K562 (cell line): ENCODE data around the gene SETD5. TPM values are rescaled to one million over a fixed set of nuclear protein-coding genes. Genes with fewer than 3 reads are reported as not detected.

ENCODE experiments used
- ARNT ChIP-seq, 2 experiments: fragments of 450-650 bp; IDR thresholded peaks; 2 replicates each; pipeline ENCODE4 v1.6.1; 2016; ENCODE audit warnings: mild to moderate bottlenecking in 1 of 2
- E2F8 ChIP-seq: fragments of 450-650 bp; IDR thresholded peaks from 2 replicates; pipeline ENCODE4 v1.7.1; 2018; ENCODE audit warnings: mild to moderate bottlenecking, low read depth; ENCODE audit not compliant: partially characterized antibody
- EWSR1 ChIP-seq: fragments of 450-650 bp; IDR thresholded peaks from 2 replicates; pipeline ENCODE4 v1.6.1; 2018; ENCODE audit warnings: borderline replicate concordance, mild to moderate bottlenecking, low read depth, moderate library complexity; ENCODE audit not compliant: partially characterized antibody
- FOXA3 ChIP-seq, 2 experiments: fragments of 450-650 bp in 1 of 2; sonication (generic) in 1 of 2; formaldehyde crosslinking; IDR thresholded peaks in 1 of 2; conservative IDR thresholded peaks in 1 of 2; 2 replicates each; pipeline versions ENCODE4 v1.4.0 to v1.8.0; 2020 to 2022; ENCODE audit warnings: mild to moderate bottlenecking in 2 of 2, missing genetic modification reagents in 1 of 2
- FUS ChIP-seq: fragments of 200-400 bp; formaldehyde crosslinking; optimal IDR thresholded peaks from 2 replicates; pipeline ENCODE3; 2017; ENCODE audit warnings: low read depth, low read length
- GTF2F1 ChIP-seq: IDR thresholded peaks from 2 replicates; pipeline ENCODE4 v1.6.1; 2011; ENCODE audit warnings: low read depth, low read length, improper control_type of control experiment
- IFI16 ChIP-seq: fragments of 250-450 bp; sonication (Bioruptor Pico); IDR thresholded peaks from 2 replicates; pipeline ENCODE4 v2.1.2; 2022; ENCODE audit warnings: mild to moderate bottlenecking, inconsistent platforms
- PHF20 ChIP-seq: fragments of 450-650 bp; IDR thresholded peaks from 2 replicates; pipeline ENCODE4 v1.6.1; 2018; ENCODE audit not compliant: partially characterized antibody
- TARDBP ChIP-seq: fragments of 450-650 bp; IDR thresholded peaks from 2 replicates; pipeline ENCODE4 v1.6.1; 2016
- TOE1 ChIP-seq, 2 experiments: fragments of 450-650 bp in 1 of 2; sonication (generic) in 1 of 2; formaldehyde crosslinking in 1 of 2; IDR thresholded peaks; 2 replicates each; pipeline versions ENCODE4 v1.7.1 to v1.8.0; 2016 to 2022; ENCODE audit warnings: borderline replicate concordance in 2 of 2, mild to moderate bottlenecking in 2 of 2, antibody characterized with exemption in 1 of 2, inconsistent platforms in 1 of 2, low read depth in 1 of 2, missing genetic modification reagents in 1 of 2, moderate library complexity in 1 of 2
- ZFP36 ChIP-seq: fragments of 150-350 bp; IDR thresholded peaks from 2 replicates; pipeline ENCODE4 v1.6.1; 2018; ENCODE audit warnings: low read length, low read depth; ENCODE audit not compliant: partially characterized antibody
- ZKSCAN1 ChIP-seq: fragments of 150-350 bp; IDR thresholded peaks from 2 replicates; pipeline ENCODE4 v1.6.1; 2016; ENCODE audit warnings: low read depth, low read length
- ZKSCAN3 ChIP-seq: fragments of 250-450 bp; sonication (Bioruptor Pico); IDR thresholded peaks from 2 replicates; pipeline ENCODE4 v1.4.0; 2020
- ZNF146 ChIP-seq: IDR thresholded peaks from one replicate; pipeline ENCODE4 v1.6.1; 2018; ENCODE audit warnings: missing compliant biosample characterization; ENCODE audit not compliant: unreplicated experiment
- ZNF184 ChIP-seq: sonication (generic); formaldehyde crosslinking; IDR thresholded peaks from 2 replicates; pipeline ENCODE4 v1.5.0; 2020; ENCODE audit warnings: missing genetic modification reagents
- ZNF644 ChIP-seq: fragments of 200-800 bp; sonication (Bioruptor generic); IDR thresholded peaks from 2 replicates; pipeline ENCODE4 v1.6.1; 2016; ENCODE audit warnings: low read depth, missing genetic modification characterization, missing compliant biosample characterization
- polyA plus RNA-seq, 8 experiments: library from polyadenylated mRNA; depleted of rRNA in 4 of 8; stranded (reverse) in 5 of 8; unstranded in 3 of 8; fragments of >200 nt; fragmentation: Nextera tagmentation in 2 of 8; fragmentation: Illumina TruSeq in 1 of 8; extraction: Ambion mirVana in 2 of 8; extraction: Trizol in 1 of 8; gene quantifications; 2 replicates each; pipeline versions ENCODE4 v1.2.1 to v1.2.3, GENCODE V29; 2011 to 2014; ENCODE audit warnings: inconsistent platforms in 1 of 8, missing spikeins in 1 of 8
- total RNA-seq, 7 experiments: library from RNA; depleted of rRNA in 6 of 7; stranded (reverse); fragments of >200 nt in 6 of 7; fragmentation: Illumina TruSeq in 2 of 7; extraction: Trizol in 2 of 7; gene quantifications; 2 replicates each; pipeline versions ENCODE4 v1.2.1 to v1.2.3, GENCODE V29; 2011 to 2021; ENCODE audit warnings: low replicate concordance in 1 of 7
- TF ChIP-seq, protein P1 (sequence below): fragments of 450-650 bp; IDR thresholded peaks from 2 replicates; pipeline ENCODE4 v1.6.1; 2016; ENCODE audit warnings: low read depth

The SETD5 gene
- total and polyA plus RNA-seq, 9 of the 15 experiments (the other 6 are each of a cell fraction or from before 2014, with no cell fraction given): 20.8 to 135 (median 87.2) TPM

GRCh38 chr3:9409981-9410854, 12.8 kb downstream of the SETD5 start (continued):
- TF ChIP-seq E2F8 (no peak), FOXA3 (CRISPR knock-in tag; conservative IDR thresholded peaks at IDR 0.05 in 1 of 2, IDR thresholded peaks at IDR 0.05 in 1 of 2) (no peak), ZFP36 (no peak), EWSR1 (no peak), TARDBP (no peak), IFI16 (CRISPR knock-in tag) (no peak), ARNT (IDR thresholded peaks at IDR 0.05) (no peak; a peak in 1 of 4 replicates), ZKSCAN3 (no peak), FUS (no peak), ZNF184 (no peak), ZNF146 (CRISPR knock-in tag) (no peak), GTF2F1 (no peak), PHF20 (no peak), ZKSCAN1 (no peak), TOE1 (IDR thresholded peaks at IDR 0.05; ENCODE audit: borderline replicate concordance) (no peak), TOE1 (CRISPR knock-in tag; IDR thresholded peaks at IDR 0.05; ENCODE audit: borderline replicate concordance, low read depth) (no peak), ZNF644 (tag) (no peak)
- TF ChIP-seq, protein P1, sequence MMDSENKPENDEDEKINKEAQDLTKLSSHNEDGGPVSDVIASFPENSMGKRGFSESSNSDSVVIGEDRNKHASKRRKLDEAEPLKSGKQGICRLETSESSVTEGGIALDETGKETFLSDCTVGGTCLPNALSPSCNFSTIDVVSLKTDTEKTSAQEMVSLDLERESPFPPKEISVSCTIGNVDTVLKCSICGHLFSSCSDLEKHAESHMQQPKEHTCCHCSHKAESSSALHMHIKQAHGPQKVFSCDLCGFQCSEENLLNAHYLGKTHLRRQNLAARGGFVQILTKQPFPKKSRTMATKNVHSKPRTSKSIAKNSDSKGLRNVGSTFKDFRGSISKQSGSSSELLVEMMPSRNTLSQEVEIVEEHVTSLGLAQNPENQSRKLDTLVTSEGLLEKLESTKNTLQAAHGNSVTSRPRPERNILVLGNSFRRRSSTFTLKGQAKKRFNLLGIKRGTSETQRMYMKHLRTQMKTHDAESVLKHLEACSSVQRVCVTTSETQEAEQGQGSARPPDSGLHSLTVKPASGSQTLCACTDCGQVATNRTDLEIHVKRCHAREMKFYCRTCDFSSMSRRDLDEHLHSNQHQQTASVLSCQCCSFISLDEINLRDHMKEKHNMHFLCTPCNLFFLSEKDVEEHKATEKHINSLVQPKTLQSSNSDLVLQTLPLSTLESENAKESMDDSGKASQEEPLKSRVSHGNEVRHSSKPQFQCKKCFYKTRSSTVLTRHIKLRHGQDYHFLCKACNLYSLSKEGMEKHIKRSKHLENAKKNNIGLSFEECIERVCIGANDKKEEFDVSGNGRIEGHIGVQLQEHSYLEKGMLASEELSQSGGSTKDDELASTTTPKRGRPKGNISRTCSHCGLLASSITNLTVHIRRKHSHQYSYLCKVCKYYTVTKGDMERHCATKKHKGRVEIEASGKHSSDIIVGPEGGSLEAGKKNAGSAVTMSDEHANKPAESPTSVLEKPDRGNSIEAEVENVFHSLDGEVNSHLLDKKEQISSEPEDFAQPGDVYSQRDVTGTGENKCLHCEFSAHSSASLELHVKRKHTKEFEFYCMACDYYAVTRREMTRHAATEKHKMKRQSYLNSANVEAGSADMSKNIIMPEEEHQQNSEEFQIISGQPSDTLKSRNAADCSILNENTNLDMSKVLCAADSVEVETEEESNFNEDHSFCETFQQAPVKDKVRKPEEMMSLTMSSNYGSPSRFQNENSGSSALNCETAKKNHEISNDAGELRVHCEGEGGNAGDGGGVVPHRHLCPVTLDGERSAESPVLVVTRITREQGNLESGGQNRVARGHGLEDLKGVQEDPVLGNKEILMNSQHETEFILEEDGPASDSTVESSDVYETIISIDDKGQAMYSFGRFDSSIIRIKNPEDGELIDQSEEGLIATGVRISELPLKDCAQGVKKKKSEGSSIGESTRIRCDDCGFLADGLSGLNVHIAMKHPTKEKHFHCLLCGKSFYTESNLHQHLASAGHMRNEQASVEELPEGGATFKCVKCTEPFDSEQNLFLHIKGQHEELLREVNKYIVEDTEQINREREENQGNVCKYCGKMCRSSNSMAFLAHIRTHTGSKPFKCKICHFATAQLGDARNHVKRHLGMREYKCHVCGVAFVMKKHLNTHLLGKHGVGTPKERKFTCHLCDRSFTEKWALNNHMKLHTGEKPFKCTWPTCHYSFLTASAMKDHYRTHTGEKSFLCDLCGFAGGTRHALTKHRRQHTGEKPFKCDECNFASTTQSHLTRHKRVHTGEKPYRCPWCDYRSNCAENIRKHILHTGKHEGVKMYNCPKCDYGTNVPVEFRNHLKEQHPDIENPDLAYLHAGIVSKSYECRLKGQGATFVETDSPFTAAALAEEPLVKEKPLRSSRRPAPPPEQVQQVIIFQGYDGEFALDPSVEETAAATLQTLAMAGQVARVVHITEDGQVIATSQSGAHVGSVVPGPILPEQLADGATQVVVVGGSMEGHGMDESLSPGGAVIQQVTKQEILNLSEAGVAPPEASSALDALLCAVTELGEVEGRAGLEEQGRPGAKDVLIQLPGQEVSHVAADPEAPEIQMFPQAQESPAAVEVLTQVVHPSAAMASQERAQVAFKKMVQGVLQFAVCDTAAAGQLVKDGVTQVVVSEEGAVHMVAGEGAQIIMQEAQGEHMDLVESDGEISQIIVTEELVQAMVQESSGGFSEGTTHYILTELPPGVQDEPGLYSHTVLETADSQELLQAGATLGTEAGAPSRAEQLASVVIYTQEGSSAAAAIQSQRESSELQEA: no peak
